ENCODE results near the gene TELO2.

DNA sequence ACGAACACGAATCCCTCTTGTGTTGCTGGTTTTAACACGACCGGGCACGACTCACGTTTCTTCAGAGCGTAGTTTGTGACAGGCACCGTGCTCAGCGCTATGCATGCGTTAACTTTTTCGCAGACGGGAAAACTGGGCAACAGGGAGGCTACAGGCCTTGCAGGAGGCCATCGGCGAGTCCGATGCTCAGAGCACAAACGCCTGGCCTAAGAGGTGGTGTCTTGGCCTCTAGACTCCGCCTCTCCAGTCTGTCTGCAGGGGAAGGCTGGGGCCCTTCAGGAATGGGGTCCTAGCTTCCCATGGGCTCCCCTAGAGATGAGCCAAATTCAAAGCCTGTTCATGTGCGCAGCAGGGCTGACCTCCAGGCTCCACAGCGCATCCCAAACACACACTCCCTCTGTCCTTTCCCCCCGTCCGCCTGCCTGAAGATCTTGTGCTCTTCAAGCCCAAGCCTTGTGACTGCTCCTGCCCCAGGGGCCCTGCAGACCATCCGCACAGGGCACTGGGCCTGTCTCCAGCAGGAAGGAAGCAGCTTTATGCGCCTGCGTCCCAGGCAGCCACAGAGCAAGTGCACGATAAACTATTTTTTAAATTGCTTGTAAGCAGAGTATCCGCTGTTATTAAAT lies 21.5 kb upstream of the TELO2 start:
- TF ChIP-seq, protein P1, sequence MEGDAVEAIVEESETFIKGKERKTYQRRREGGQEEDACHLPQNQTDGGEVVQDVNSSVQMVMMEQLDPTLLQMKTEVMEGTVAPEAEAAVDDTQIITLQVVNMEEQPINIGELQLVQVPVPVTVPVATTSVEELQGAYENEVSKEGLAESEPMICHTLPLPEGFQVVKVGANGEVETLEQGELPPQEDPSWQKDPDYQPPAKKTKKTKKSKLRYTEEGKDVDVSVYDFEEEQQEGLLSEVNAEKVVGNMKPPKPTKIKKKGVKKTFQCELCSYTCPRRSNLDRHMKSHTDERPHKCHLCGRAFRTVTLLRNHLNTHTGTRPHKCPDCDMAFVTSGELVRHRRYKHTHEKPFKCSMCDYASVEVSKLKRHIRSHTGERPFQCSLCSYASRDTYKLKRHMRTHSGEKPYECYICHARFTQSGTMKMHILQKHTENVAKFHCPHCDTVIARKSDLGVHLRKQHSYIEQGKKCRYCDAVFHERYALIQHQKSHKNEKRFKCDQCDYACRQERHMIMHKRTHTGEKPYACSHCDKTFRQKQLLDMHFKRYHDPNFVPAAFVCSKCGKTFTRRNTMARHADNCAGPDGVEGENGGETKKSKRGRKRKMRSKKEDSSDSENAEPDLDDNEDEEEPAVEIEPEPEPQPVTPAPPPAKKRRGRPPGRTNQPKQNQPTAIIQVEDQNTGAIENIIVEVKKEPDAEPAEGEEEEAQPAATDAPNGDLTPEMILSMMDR (IDR thresholded peaks at IDR 0.05), result no peak
- no peak for TF ChIP-seq POLR2A (IDR thresholded peaks at IDR 0.05)

Data from esophagus squamous epithelium (tissue), 4 donors.